ENCODE measurements around the gene TGFBR3.
A peak's percentile ranks its signal among the peaks of the same experiment; 100 is the strongest.

Gene TGFBR3

GRCh38 chr1:91885716-91886506, at the start of gene TGFBR3:
TSS of gene TGFBR3 (minus strand) at chr1:91886151. CDS start at chr1:91861531, 24,620 bp downstream.
- DNase-seq: peak; percentile 70

DNA sequence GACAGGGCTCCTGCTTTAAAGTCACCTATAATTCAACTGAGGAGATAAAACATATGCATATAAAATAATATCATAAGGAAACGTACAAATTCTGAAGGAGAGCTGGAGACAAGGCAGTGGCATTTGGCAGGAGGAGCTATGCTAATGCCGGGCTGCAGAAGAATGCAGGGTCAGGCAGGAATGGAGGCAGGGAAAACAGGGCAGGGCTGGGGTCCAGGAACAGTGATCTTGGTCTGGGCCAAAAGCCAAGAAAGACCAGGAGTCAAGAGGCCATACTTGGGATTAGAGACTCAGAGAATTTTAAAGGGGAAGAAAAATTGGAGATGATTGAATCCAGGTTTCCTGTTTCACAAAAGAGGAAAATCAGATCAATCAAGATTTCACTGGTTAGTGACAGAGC, 43.3 kb upstream of the TGFBR3 start:
- DNase-seq: no peak

DNA sequence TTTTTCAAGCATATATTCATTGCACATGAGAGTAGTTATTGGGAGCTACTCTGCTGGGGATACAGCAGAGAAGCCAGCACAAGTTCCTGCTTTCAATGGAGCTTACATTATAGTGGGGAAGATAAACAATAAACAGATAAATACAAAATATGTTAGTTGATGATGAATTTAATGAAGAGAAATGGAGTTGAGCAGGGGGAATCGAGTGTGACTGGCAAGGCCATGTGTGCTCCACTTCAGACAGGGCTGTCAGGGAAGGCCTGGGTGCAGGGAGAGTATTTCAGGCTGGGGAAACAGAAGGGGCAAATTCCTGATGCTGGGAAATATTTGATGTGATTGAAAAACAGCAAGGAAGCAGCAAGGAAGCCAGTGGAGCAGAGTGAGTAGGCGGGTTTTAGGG, 42.1 kb upstream of the TGFBR3 start:
- DNase-seq: no peak

DNA sequence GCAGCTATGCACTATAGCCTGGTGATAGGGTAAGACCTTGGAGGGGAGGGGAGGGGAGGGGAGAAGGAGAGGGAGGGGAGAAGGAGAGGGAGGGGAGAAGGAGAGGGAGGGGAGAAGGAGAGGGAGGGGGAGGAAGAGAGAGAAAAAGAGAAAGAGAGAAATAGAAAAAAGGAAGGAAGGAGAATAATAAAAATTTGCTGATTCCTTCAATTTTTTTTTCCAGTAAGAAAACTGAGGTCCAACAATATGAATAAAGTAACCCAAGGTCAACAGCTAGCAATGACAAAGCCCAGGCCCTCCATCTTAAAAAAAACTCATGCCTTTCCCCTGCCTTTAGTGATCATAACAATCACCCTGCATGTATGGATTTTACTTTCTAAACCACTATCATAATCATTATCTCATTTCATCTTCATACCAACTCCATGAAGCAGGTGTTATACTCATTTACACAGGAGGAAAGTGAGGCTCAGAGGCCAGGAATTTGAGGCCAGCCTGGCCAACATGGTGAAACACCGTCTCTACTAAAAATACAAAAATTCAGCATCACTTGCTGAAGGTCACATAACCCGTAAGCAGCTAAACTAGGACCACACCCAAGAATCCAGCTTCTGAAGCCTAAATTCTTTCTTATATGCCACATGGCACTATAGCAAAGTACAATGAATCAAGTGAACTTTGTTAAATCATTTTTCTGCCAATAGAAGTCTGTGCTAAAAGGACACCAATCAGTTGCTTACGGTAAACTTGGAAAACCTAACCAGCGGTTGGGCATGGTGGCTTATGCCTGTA, 39.9 kb upstream of the TGFBR3 start:
- DNase-seq: no peak

DNA sequence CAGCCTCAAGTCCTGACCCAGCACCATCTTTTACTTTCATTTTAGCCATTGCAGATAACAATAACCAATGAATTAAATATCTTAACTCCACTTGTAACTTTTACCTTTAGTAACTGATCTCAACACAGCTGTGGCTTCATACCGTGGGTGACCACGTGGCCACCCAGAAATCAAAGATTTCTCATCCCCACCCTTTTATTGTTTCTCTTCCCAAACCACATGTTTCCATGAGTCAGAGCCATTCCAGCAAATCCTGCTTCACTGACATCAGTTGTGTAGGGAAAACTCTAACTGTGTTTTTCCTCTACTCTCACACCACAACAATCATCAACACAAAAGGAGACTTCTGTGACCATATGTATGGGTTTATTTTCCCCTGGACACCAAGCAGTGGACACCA, 38.2 kb upstream of the TGFBR3 start:
- no peak for DNase-seq

DNA sequence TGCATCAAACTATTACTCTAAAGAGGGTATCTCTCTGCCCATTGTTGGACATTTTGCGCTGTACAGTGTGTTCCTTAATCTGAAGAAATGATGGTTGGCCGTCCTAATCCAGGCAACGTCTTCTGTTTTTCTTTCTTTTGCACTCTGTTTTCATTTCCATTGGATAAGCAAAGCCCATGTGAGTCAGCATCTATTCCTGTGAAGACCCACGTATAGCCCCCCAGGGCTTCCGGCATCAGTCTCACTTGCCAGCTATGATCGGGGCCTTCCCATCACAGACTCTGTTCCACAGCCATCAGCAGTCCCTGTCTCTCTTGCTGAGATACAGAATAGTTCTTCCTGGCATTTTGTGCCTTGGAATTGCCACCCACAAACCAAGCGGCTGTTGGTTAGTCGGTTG, 34.0 kb upstream of the TGFBR3 start:
- DNase-seq: no peak

DNA sequence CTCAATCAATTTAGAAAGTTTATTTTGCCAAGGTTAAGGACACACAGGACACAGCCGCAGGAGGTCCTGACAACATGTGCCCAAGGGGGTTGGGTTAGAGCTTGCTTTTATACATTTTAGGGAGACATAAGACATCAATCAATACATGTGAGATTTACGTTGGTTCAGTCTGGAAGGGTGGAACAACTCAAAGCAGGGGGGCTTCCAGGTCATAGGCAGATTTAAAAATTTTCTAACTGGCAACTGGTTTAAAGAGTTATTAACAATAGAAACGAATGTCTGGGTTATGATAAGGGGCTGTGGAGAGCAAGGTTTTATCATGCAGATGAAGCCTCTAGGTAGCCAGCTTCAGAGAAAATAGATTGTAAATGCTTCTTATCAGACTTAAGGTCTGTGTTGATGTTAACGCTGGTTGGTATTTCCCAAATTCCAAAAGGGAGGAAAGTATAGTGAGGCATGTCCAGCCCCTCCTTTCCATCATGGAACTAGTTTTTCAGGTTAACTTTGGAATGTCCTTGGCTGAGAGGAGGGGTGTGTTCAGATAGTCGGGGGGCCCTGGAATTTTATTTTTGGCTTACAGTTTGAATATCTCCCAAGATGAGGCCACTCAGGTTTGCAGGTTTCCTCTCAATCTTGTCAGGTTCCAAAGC, 31.0 kb upstream of the TGFBR3 start:
- no peak for DNase-seq

DNA sequence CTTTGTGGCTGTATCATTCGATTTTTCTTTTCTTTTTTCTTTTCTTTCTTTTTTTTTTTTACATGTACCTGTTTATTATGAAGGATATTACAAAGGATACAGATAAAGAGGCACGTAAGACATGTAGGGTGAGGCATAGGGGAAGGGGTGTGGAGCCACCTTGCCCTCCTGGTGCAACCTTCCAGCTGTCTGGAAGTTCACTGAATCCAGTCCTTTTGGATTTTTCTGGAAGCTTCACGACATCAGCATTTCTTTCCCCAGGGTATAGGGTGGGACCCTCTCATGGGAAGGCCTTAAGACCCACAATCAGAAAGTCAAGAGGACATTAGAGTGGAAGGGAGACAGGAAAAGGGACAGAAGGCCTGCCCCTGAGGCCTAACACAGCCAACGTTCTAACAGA, 30.1 kb upstream of the TGFBR3 start:
- DNase-seq: no peak

DNA sequence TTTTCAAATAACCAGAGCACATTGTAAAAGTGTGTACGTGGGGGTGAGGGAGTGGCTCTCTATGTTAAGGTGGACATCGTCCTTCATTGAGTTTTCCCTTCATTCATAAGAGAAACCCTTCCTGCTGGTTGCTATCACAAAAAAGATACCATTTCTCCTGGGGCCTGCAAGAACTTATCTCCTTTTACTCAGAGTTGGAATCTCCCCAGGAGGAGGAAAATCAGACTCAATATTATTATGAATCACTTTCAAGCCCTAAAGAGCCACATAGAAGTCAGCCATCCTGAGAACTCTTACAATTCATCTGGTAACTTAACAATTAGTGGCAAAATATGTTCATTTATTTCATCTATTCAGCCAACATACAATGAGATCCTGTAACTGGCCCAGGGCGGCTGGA, 27.1 kb upstream of the TGFBR3 start:
- no peak for DNase-seq

DNA sequence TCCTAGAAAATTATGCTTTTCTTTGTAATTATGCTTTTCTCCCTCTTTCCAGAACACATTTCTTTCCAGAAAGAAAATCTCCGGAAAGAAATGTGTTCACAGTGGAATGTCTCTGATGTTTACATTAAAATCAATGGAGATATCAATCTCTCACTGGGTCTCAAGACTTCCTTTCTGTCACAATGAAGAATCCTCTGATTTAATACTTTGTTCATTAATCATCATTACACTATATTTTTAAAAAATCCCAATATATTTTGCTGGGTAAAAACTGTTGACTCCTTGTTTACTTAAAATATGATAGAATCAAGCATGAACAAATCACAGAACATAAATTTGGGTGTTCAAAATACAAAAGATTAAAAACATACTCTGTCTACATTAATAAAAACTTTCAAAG, 26.3 kb upstream of the TGFBR3 start:
- DNase-seq: no peak

DNA sequence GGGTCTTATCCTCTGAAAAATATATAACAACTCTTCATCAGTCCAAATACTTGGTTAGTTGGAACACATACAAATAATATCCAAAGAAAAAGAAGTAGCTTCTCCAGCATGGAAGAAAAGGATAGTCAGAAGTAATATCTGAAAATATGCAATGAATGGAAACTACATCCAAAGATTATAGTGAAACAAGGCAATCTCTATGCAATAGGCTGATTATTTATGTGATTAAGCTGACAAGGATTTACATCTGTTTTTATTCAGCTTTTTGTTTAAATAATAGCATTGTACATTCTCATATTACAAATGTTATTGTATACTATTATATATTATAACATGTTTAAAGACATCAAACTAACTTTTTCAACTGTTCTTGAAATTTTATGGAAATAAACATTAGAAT, 15.3 kb upstream of the TGFBR3 start:
- DNase-seq: no peak

DNA sequence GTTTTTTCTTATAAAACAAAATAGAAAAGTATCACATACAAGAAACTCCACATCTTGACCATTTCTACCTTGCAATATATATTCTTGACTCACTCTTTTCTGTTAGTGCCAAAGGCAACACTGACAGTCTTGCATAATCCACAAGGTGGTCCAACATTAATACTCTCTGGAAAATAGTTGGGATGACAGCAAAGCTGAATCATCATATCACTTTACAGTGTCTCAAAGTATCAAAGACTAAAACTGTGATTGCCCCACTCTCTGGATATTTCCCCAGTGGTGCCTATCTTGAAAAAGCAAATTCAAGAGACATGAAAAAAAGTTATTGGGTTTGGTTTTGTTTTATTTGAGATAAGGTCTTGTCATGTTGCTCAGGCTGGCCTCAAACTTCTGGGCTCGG, 14.6 kb upstream of the TGFBR3 start:
- DNase-seq: no peak

- no peak for DNase-seq
These were observed 11.1 kb upstream of the TGFBR3 start for GRCh38 chr1:91897016-91897415.

DNA sequence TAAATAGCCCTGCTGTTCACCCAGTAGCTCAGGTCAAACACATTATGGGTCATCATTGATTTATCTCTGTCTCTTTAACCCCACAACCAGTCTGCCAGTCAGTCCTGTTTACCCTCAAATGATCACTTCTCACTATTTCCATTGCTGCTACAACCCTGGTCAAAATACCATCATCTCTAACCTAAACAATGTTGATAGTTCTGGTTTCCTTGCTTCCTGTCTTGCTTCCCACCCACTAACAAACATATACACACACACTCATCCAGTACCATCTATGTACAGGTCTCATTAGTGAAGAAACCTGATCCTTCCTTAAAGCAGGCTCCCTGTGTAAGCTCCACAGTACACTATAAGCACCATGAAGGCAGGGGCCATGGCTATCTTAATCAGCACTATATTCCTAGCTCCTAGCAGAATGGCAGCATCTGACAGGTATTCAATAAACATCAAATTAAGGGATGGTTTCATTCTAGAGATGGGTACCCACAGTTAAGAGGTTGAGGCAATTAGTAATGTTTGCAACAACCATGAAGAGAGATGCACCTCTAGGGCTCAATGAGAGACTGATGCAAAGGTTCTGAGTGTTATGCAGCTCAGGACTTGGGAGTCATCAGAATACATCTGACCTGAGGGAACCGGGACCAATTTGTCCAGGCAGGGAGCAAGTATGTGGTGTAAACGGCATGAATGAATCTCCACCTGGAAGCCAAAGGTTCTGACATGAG, 10.0 kb upstream of the TGFBR3 start:
- DNase-seq: no peak

DNA sequence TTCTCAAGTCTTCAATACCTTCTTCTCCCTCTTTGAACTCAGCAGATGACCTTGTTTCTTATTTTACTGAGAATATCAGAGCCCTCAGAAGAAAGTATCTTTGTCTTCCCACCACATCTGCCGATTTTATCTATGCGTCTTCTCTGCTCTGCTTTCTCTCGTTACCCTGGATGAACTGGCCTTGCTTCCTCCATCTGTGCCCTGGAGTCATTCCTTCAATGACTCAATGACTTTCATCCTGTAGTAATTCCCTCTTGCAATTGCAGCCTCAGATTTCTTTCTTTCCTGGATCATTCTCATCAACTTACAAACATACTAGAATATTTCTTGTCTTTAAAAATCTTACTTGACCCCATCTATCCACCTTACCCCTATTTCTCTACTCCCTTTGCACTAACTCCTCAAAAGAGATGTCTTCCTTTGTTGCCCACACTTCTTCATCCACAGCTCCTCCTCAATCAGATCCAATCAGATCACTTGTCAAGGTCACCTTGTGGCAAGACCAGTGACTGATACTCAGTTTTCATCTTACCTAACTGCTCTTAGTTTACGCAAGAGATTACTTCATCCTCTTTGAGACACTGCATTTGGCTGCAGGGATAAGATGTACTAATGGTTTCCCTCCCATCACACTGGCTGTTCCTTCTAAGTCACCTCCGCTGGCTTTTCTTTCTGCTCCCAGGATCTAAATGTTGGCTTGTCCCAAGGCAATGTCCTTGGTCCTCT, 8.2 kb upstream of the TGFBR3 start:
- DNase-seq: no peak

- no peak for DNase-seq
These were observed 6.0 kb upstream of the TGFBR3 start for GRCh38 chr1:91891969-91892368.

- no peak for DNase-seq
These were observed 5.5 kb upstream of the TGFBR3 start for GRCh38 chr1:91891454-91891853.

GRCh38 chr1:91889717-91890459, 3.9 kb upstream of the TGFBR3 start:
- DNase-seq: no peak

DNA sequence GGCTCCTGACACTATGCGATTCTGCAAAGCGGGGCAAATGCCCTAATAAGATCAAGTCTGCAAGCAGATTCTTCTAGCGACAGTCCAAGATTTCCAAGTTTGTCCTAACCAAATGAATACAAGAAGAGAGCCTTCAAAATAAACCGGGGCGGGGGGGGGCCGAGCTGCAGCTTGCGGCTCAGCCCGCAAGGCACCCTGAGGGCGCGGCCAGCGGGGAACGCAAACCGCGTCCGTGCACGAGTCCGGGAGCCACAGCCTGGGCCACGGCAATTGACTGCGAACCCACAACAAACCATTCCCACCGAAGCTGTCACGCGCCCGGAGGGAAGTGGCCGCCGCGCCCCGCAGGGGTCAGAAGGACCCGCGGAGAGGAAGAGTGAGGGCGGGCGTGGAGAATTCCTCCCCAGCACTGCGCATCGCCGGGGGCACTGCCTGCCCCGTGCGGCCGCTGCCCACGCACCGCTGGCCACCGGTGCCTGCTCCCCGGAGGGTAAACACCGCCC, 687 bp downstream of the TGFBR3 start:
- DNase-seq: peak; percentile 17

DNA sequence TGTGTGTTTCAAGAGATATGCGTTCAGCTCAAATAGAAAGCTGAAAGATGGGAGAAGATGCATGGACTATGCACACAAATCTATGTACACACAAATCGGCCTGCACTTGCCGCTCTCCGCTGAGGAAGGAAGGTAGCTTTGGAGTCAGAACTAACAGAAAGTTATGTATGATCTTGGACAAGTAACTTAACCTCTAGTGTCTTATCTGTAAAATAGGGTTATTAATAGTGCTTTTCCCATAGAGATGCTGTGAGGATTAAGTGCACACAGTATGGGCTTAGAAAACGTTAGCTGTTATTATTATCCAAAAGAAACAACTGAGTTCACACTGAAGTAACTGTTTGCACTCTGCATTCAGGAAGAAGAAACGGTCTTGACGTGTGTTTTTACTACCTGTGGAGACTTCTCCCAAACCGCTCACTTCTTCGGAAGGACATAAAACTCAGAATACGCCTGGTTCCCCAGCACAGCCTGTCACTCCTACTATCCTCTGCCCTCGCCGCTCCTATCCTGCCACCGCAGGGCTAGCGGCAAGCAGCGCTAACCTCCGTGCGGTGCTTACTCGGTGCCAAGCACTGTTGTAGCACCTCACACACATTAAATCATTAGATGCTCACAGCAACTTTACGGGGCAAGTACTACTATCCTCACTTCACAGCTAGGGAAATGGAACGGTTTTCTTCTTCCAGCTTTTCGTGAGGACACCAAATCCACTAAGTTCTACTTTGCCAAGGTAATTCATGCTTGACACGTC, 1.3 kb downstream of the TGFBR3 start:
- DNase-seq: peak; percentile 29

DNA sequence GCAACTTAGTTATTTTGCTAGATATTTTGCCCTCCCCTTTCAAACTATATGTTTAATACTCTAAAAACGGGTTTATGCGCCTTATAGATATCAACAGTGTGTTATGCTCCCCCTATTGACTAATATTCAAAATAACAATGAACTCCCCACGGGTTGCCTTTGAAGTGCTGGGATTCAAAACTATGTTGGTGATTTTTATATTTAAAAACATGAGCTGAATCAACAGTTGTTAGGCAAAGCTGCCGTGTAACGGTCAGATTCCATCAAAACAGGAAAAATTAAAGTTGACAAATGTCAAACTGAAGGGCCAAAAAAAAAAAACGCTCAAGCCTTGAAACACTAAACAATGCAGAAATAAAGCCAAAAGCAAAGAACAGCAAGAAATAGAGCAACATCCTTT, 2.5 kb downstream of the TGFBR3 start:
- no peak for DNase-seq
